ENCODE data around the gene PHC2.

PHC2 gene

GRCh38 chr1:33359931-33360330 is 71.0 kb downstream of the PHC2 start:
- Histone ChIP-seq H3K4me1 (ENCODE audit: low read depth, poor library complexity, severe bottlenecking) (no peaks in the 10 kb centered on the region), H3K27me3 (ENCODE audit: insufficient read depth, low read depth) (no peaks in the 10 kb centered on the region), H3K4me3 (IDR thresholded peaks at IDR 0.05; ENCODE audit: insufficient read depth, low read depth, low read length) (no peak overlapping the region), H3K36me3 (ENCODE audit: insufficient read depth) (no peaks in the 10 kb centered on the region), H4K20me1 (ENCODE audit: insufficient read depth) (no peaks in the 10 kb centered on the region), H3K79me2 (ENCODE audit: insufficient read depth, low read depth) (no peaks in the 10 kb centered on the region), H3K27ac (no peak overlapping the region), H3K9ac (no peak overlapping the region), H3K4me2 (no peak overlapping the region), H2AFZ (ENCODE audit: low read depth) (no peak overlapping the region)
- TF ChIP-seq CTCF (conservative IDR thresholded peaks at IDR 0.05; ENCODE audit: low read depth, low read length) = no peak

- Histone ChIP-seq H3K27me3 (ENCODE audit: insufficient read depth, low read depth) (no peaks in the 10 kb centered on the region), H3K4me1 (ENCODE audit: low read depth, poor library complexity, severe bottlenecking) (no peaks in the 10 kb centered on the region), H3K79me2 (ENCODE audit: insufficient read depth, low read depth) (no peaks in the 10 kb centered on the region), H4K20me1 (ENCODE audit: insufficient read depth) (no peaks in the 10 kb centered on the region), H3K9ac (no peak overlapping the region), H2AFZ (ENCODE audit: low read depth) (no peak overlapping the region), H3K4me2 (no peak overlapping the region), H3K27ac (no peak overlapping the region), H3K4me3 (IDR thresholded peaks at IDR 0.05; ENCODE audit: insufficient read depth, low read depth, low read length) (no peak overlapping the region), H3K36me3 (ENCODE audit: insufficient read depth) (no peaks in the 10 kb centered on the region)
- no peak for TF ChIP-seq CTCF (conservative IDR thresholded peaks at IDR 0.05; ENCODE audit: low read depth, low read length)
These were observed 71.9 kb downstream of the PHC2 start for GRCh38 chr1:33358795-33359503.

- H3K4me1 ChIP-seq (ENCODE audit: low read depth, poor library complexity, severe bottlenecking) = no peaks in the 10 kb centered on the region
- no peaks in the 10 kb centered on the region for H3K27me3 ChIP-seq (ENCODE audit: insufficient read depth, low read depth)
- TF ChIP-seq CTCF (conservative IDR thresholded peaks at IDR 0.05; ENCODE audit: low read depth, low read length) = no peak
- no peak overlapping the region for H2AFZ ChIP-seq (ENCODE audit: low read depth)
- no peak overlapping the region for H3K27ac ChIP-seq
- no peaks in the 10 kb centered on the region for H4K20me1 ChIP-seq (ENCODE audit: insufficient read depth)
- H3K9ac ChIP-seq = no peak overlapping the region
- no peak overlapping the region for H3K4me3 ChIP-seq (IDR thresholded peaks at IDR 0.05; ENCODE audit: insufficient read depth, low read depth, low read length)
- H3K4me2 ChIP-seq = no peak overlapping the region
- H3K36me3 ChIP-seq (ENCODE audit: insufficient read depth) = no peaks in the 10 kb centered on the region
- no peaks in the 10 kb centered on the region for H3K79me2 ChIP-seq (ENCODE audit: insufficient read depth, low read depth)
These were observed 72.6 kb downstream of the PHC2 start for GRCh38 chr1:33358114-33358794.

GRCh38 chr1:33357099-33357498 is 73.8 kb downstream of the PHC2 start:
- H3K9ac ChIP-seq = no peak overlapping the region
- H3K79me2 ChIP-seq (ENCODE audit: insufficient read depth, low read depth) = no peaks in the 10 kb centered on the region
- H3K4me1 ChIP-seq (ENCODE audit: low read depth, poor library complexity, severe bottlenecking) = no peaks in the 10 kb centered on the region
- H3K27me3 ChIP-seq (ENCODE audit: insufficient read depth, low read depth) = no peaks in the 10 kb centered on the region
- no peak for TF ChIP-seq CTCF (conservative IDR thresholded peaks at IDR 0.05; ENCODE audit: low read depth, low read length)
- no peaks in the 10 kb centered on the region for H4K20me1 ChIP-seq (ENCODE audit: insufficient read depth)
- H3K4me3 ChIP-seq (IDR thresholded peaks at IDR 0.05; ENCODE audit: insufficient read depth, low read depth, low read length) = no peak overlapping the region
- no peak overlapping the region for H3K4me2 ChIP-seq
- no peaks in the 10 kb centered on the region for H3K36me3 ChIP-seq (ENCODE audit: insufficient read depth)
- H3K27ac ChIP-seq = no peak overlapping the region
- H2AFZ ChIP-seq (ENCODE audit: low read depth) = no peak overlapping the region

All from KMS-11 (cell line).